GM19324 (cell line): ENCODE measurements around the gene STXBP5.
"Not testable (repeated sequence)": the region's sequence is repeated elsewhere in the genome, so short reads cannot be mapped to it uniquely, and the experiment has no call there.

ENCODE experiments used
- ATAC-seq: cut with Tn5 transposase; IDR thresholded peaks from one replicate; pipeline ENCODE4 v1.9.1; 2021; ENCODE audit warnings: mild to moderate bottlenecking, moderate library complexity; ENCODE audit not compliant: unreplicated experiment, low FRiP score

Gene STXBP5

GRCh38 chr6:147234685-147235084 is 30.5 kb downstream of the STXBP5 start:
- ATAC-seq = no peak

- no peak for ATAC-seq
Measured at GRCh38 chr6:147238164-147238563, 33.9 kb downstream of the STXBP5 start.

- no peak for ATAC-seq
Measured at GRCh38 chr6:147238906-147239305, 34.7 kb downstream of the STXBP5 start.

GRCh38 chr6:147244832-147245231 is 40.6 kb downstream of the STXBP5 start:
- ATAC-seq = no peak

GRCh38 chr6:147245693-147246092 is 41.5 kb downstream of the STXBP5 start:
- no peak for ATAC-seq

DNA sequence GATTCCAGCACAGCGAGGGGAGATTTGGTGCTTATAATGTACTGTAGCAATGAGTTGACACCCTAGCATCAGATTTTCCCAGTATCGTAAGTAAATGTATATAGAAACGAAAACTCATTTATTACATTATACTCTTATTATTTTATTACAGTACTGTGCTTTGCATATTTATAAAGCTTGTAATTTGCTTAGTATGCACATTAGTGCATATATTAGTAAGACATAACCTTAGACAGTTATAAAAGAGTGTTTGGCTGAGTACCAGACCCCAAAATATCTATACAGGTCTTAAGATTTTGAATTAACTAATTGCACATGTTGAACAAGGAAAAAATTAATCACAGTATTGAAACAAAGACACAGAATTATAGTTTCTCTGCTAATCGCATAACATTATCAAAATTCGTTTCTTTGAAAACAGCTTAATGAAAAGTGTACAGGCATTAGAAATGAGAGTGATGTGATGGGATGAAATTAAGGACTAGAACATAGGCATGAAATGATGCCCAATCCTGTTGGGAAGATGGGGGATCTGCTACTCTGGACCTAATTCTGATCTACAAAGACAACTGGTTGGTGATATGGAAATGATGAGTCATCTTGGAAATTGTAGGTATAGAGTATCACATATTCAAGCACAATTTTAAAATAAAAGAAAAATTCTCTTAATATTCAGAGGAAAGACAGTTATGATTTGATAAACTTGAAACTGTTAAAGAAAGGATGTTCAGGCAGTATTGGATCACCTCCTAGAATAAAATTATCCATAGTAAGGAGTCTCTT is 42.8 kb downstream of the STXBP5 start:
- ATAC-seq = no peak

DNA sequence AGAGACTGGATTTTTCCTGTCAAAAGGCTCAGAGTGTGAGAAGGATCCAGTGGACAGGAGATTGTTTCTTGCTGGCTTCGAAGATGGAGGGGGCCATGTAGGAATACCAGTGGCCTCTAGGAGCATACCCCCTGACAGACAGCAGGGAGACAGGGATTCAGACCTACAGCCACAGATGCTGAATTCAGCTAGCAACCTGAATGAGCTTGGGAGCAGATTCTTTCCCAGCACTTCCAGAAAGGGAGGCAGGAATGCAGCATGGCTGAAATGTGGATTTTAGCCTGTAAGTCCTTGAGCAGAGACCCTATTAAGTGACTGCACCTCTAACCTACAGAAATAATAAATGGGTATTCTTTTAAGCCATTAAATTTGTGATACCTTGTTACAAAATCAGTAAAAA is 44.6 kb downstream of the STXBP5 start:
- no peak for ATAC-seq

GRCh38 chr6:147251072-147251471 is 46.9 kb downstream of the STXBP5 start:
- ATAC-seq = no peak

- not testable (repeated sequence) for ATAC-seq
Measured at GRCh38 chr6:147254929-147255473, 50.8 kb downstream of the STXBP5 start.

- no peak for ATAC-seq
Measured at GRCh38 chr6:147255948-147256674, 51.9 kb downstream of the STXBP5 start.

DNA sequence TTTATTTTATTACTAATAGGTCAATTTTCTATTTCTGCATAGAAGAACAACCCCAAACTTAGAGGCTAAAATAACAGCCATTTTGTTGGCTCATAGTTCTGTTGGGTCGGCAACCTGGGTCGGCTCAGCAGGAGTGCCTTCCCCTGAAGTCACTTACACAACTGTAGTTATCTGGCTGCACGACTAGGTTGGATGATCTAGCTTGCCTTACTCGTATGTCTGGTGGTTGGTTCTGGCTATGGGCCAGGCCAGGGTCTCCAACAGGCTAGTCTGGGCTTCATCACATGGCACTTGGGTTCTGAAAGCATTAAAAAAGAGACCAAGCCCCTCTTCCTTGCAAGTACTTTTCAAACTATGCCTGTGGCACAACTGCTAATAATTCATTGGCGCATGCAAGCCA is 53.5 kb downstream of the STXBP5 start:
- ATAC-seq = no peak

DNA sequence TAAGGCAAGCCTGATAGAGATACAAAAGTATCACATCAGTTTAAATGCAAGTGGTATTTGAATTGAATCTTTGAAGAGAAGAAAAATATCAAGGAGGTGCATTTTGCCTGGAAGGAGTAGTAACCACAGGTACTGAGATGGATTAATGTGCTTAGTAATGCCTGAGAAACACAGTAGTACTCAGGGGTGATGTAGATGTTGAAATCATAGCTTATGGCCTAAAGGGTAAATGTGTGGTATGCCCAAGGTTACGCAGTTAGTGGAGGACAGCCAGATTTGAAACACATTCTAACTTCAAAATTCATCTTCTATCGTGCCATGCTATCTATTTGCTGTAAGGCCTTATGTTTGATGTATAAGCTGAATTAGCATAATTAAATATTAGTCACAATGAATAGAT is 55.9 kb downstream of the STXBP5 start:
- no peak for ATAC-seq

DNA sequence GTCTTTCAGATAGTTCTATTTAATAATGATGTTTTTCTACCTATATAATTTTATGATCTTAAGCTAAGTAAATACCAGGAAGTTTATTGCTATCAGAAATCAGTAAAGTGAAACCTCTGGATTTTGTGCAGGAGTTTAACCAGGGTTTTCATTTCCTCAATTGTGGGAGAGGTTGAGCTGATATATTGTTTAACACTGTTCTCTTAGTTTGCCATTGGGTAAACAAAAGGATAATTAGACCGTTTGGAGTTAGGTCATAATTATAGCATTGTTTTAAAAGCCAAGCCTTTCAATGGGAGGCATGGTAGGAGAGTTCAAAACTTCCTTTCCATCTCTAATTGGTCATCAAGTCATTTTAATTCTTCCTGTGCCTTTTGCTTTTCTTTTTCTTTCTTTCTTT is 58.7 kb downstream of the STXBP5 start:
- ATAC-seq = no peak

DNA sequence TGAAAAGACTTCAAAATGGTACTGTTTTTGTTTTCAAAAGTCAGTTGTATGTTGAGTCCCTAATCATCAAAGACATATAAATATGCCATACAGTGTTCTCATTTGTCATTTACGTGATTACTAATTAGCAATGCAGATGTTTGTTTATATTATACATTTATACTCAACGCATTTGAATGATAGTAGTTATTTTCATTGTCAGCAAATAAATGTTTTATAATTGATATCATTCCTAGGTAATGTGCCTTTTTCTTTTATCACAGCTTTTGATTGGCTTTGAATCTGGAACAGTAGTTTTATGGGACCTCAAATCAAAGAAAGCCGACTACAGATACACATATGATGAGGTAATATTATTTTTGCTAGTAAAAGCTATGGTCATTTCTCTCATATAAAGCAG is 62.6 kb downstream of the STXBP5 start:
- no peak for ATAC-seq

GRCh38 chr6:147267658-147268057 is 63.4 kb downstream of the STXBP5 start:
- no peak for ATAC-seq

- ATAC-seq = no peak
Measured at GRCh38 chr6:147268254-147268653, 64.0 kb downstream of the STXBP5 start.

DNA sequence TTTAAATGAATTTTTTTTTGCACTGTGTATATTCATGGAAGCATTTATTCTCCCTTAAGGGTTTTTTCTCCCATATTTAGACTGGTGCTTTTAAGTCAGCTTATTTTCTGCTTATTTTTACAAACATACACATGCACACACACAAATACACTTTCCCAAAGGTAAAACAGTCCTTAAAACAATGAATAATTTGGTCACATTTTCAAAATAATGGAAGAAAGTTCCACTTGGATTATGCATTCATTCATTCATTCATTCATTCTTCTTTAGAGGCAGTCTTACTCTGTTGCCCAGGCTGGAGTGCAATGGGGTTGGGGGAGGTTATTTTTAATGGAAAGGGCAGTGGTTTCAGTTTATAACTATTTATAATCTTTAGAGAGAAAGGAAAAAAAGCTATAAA is 69.8 kb downstream of the STXBP5 start:
- no peak for ATAC-seq

- ATAC-seq = no peak
Measured at GRCh38 chr6:147274776-147275175, 70.6 kb downstream of the STXBP5 start.

- no peak for ATAC-seq
Measured at GRCh38 chr6:147278891-147279290, 74.7 kb downstream of the STXBP5 start.

DNA sequence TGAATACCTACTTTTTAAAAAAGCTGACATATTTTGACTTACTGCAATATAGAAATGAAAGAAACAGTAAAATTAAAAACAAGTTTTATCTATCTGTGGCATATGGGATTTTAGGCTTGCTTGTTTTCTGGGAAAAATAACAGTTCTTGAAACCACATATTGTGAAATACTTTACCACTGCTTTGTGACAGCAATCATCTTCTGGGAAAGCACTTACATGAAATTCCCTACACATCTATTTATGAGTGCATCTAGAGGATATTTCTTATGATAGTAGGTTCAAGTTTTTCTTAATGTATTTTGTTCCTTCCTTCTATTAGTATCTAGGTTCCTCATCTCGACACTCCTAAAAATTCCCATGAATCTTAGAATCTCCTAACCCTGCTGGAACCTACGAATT is 75.2 kb downstream of the STXBP5 start:
- no peak for ATAC-seq

- no peak for ATAC-seq
Measured at GRCh38 chr6:147281895-147282565, 77.8 kb downstream of the STXBP5 start.
